Astrocyte of the cerebellum (primary cell): ENCODE measurements around the gene LIN28B.

Source experiments
- DNase-seq: peaks from one replicate; pipeline ENCODE4 v3.0.0-alpha.2; 2011; ENCODE audit warnings: low read depth
- H3K4me3 ChIP-seq: 2 replicates; pipeline ENCODE4 v1.5.1; 2011; ENCODE audit warnings: mild to moderate bottlenecking, low read depth, low read length, moderate library complexity
- CTCF ChIP-seq: IDR thresholded peaks from 2 replicates; pipeline ENCODE4 v1.5.1; 2012; ENCODE audit warnings: low read length, low read depth, moderate library complexity, mild to moderate bottlenecking; ENCODE audit errors: missing control alignments
- in situ Hi-C: cut with HindIII; loops from 2 replicates; pipeline ENCODE4 v1.10.0; 2017; ENCODE audit warnings: low sequenced_read_pairs

LIN28B gene

GRCh38 chr6:105014448-105014847 lies 57.5 kb downstream of the LIN28B start:
- in situ Hi-C loops = no loop called here
- no peak for DNase-seq
- TF ChIP-seq CTCF = no peak
- no peak overlapping the region for H3K4me3 ChIP-seq

GRCh38 chr6:105014954-105015353 lies 58.0 kb downstream of the LIN28B start:
- H3K4me3 ChIP-seq = no peak overlapping the region
- no peak for TF ChIP-seq CTCF
- no peak for DNase-seq
- in situ Hi-C loops = no loop called here

GRCh38 chr6:105015482-105015881 lies 58.6 kb downstream of the LIN28B start:
- TF ChIP-seq CTCF = no peak
- H3K4me3 ChIP-seq = no peak overlapping the region
- in situ Hi-C loops = no loop called here
- peak; percentile 69 for DNase-seq

- in situ Hi-C loops = no loop called here
- no peak for DNase-seq
- TF ChIP-seq CTCF = no peak
- H3K4me3 ChIP-seq = no peak overlapping the region
Observed at GRCh38 chr6:105019285-105019684, 62.4 kb downstream of the LIN28B start.

GRCh38 chr6:105021399-105021798 lies 64.5 kb downstream of the LIN28B start:
- TF ChIP-seq CTCF = no peak
- in situ Hi-C loops = no loop called here
- no peak overlapping the region for H3K4me3 ChIP-seq
- no peak for DNase-seq

GRCh38 chr6:105022416-105022815 lies 65.5 kb downstream of the LIN28B start:
- TF ChIP-seq CTCF = no peak
- in situ Hi-C loops = no loop called here
- no peak for DNase-seq
- H3K4me3 ChIP-seq = no peak overlapping the region

- in situ Hi-C loops = no loop called here
- no peak overlapping the region for H3K4me3 ChIP-seq
- DNase-seq = no peak
- no peak for TF ChIP-seq CTCF
Observed at GRCh38 chr6:105024803-105025202, 67.9 kb downstream of the LIN28B start.
